Mesothelial cell of epicardium (in vitro differentiated cells): Measurements from ENCODE around the gene DPP4. TPM values are rescaled to one million over a fixed set of nuclear protein-coding genes. Genes with fewer than 3 reads are reported as not detected.

Source experiments
- DNase-seq, 2 experiments: peaks; one replicate each; pipeline ENCODE4 v3.0.0; 2021; ENCODE audit warnings: low spot score in 2 of 2; ENCODE audit not compliant: unreplicated experiment in 2 of 2
- H3K27ac Mint-ChIP-seq: 2 replicates; pipeline ENCODE4 v1.8.0; 2021; ENCODE audit warnings: mixed read lengths
- H3K27me3 Mint-ChIP-seq: 2 replicates; pipeline ENCODE4 v1.8.0; 2021; ENCODE audit warnings: low read depth, mixed read lengths
- H3K36me3 Mint-ChIP-seq: 2 replicates; pipeline ENCODE4 v1.8.0; 2021; ENCODE audit warnings: mixed read lengths
- H3K4me1 Mint-ChIP-seq: 2 replicates; pipeline ENCODE4 v1.8.0; 2021; ENCODE audit warnings: mixed read lengths
- H3K4me3 Mint-ChIP-seq: 2 replicates; pipeline ENCODE4 v1.8.0; 2021; ENCODE audit warnings: mild to moderate bottlenecking, moderate library complexity, mixed read lengths
- H3K9me3 Mint-ChIP-seq: 2 replicates; pipeline ENCODE4 v1.8.0; 2021; ENCODE audit warnings: mixed read lengths
- CTCF ChIP-seq: fragments of 200-600 bp; sonication (generic); IDR thresholded peaks from one replicate; pipeline ENCODE4 v1.5.0; 2021; ENCODE audit warnings: antibody characterized with exemption; ENCODE audit not compliant: unreplicated experiment
- total RNA-seq: library from RNA; stranded (reverse); gene quantifications from 3 replicates; pipeline ENCODE4 v1.2.1, GENCODE V29; 2021

Gene DPP4
- total RNA-seq, 1 donor from 2014 or later, result 8.2 TPM

GRCh38 chr2:161976295-161976694 lies 97.7 kb downstream of the DPP4 start:
- Mint-ChIP-seq H3K9me3 (no peaks in the 10 kb centered on the region), H3K4me3 (no peak overlapping the region), H3K36me3 (no peaks in the 10 kb centered on the region), H3K4me1 (no peaks in the 10 kb centered on the region), H3K27ac (no peak overlapping the region), H3K27me3 (peaks cover under 1% of the 10 kb centered on the region)
- DNase-seq, result no peak
- no peak for TF ChIP-seq CTCF

GRCh38 chr2:161975813-161976160 lies 98.2 kb downstream of the DPP4 start:
- Mint-ChIP-seq H3K27me3 (no peaks in the 10 kb centered on the region), H3K36me3 (no peaks in the 10 kb centered on the region), H3K27ac (no peak overlapping the region), H3K4me3 (no peak overlapping the region), H3K9me3 (no peaks in the 10 kb centered on the region), H3K4me1 (no peaks in the 10 kb centered on the region)
- TF ChIP-seq CTCF, result no peak
- no peak for DNase-seq

GRCh38 chr2:161975062-161975812 lies 98.8 kb downstream of the DPP4 start:
- H3K27me3 Mint-ChIP-seq, result no peaks in the 10 kb centered on the region
- no peak overlapping the region for H3K4me3 Mint-ChIP-seq
- no peak overlapping the region for H3K27ac Mint-ChIP-seq
- no peak for DNase-seq
- no peaks in the 10 kb centered on the region for H3K9me3 Mint-ChIP-seq
- no peaks in the 10 kb centered on the region for H3K4me1 Mint-ChIP-seq
- no peaks in the 10 kb centered on the region for H3K36me3 Mint-ChIP-seq
- TF ChIP-seq CTCF, result no peak

GRCh38 chr2:161974461-161974860 lies 99.6 kb downstream of the DPP4 start:
- no peaks in the 10 kb centered on the region for H3K9me3 Mint-ChIP-seq
- H3K27ac Mint-ChIP-seq, result no peak overlapping the region
- H3K36me3 Mint-ChIP-seq, result no peaks in the 10 kb centered on the region
- no peaks in the 10 kb centered on the region for H3K27me3 Mint-ChIP-seq
- H3K4me3 Mint-ChIP-seq, result no peak overlapping the region
- no peak for DNase-seq
- no peaks in the 10 kb centered on the region for H3K4me1 Mint-ChIP-seq
- TF ChIP-seq CTCF, result no peak

- no peak overlapping the region for H3K4me3 Mint-ChIP-seq
- no peaks in the 10 kb centered on the region for H3K4me1 Mint-ChIP-seq
- H3K27ac Mint-ChIP-seq, result no peak overlapping the region
- no peaks in the 10 kb centered on the region for H3K9me3 Mint-ChIP-seq
- TF ChIP-seq CTCF, result no peak
- no peak for DNase-seq
- H3K36me3 Mint-ChIP-seq, result no peaks in the 10 kb centered on the region
- no peaks in the 10 kb centered on the region for H3K27me3 Mint-ChIP-seq
These were observed 101.1 kb downstream of the DPP4 start for GRCh38 chr2:161972866-161973265.

- Mint-ChIP-seq H3K4me3 (no peak overlapping the region), H3K27ac (no peak overlapping the region), H3K9me3 (no peaks in the 10 kb centered on the region), H3K4me1 (no peaks in the 10 kb centered on the region), H3K36me3 (no peaks in the 10 kb centered on the region), H3K27me3 (no peaks in the 10 kb centered on the region)
- no peak for DNase-seq
- no peak for TF ChIP-seq CTCF
These were observed 101.8 kb downstream of the DPP4 start for GRCh38 chr2:161972232-161972631.
